GM20431 (cell line): Measurements from ENCODE around the gene GRN.
"Not testable (repeated sequence)": the region's sequence is repeated elsewhere in the genome, so short reads cannot be mapped to it uniquely, and the experiment has no call there.

Experiments
- in situ Hi-C: fragments of 300-500 bp; cut with MseI, MboI; formaldehyde crosslinking; loops from one replicate; pipeline ENCODE4 v1.15.0; 2020; ENCODE audit warnings: low sequenced_read_pairs; ENCODE audit not compliant: unreplicated experiment

Gene GRN

GRCh38 chr17:44318077-44318892, 26.8 kb upstream of the GRN start:
- in situ Hi-C loops = loop anchor here (10.0 kb wide), 1 partner anchor 63 kb away; no protein-coding TSS in a partner anchor

GRCh38 chr17:44320066-44320465, 25.0 kb upstream of the GRN start:
- in situ Hi-C loops = loop anchor here (10.0 kb wide), 1 partner anchor 115 kb away; no protein-coding TSS in a partner anchor

GRCh38 chr17:44321246-44322120, 23.6 kb upstream of the GRN start:
- in situ Hi-C loops = loop anchor here (10.0 kb wide), 1 partner anchor 117 kb away; no protein-coding TSS in a partner anchor

DNA sequence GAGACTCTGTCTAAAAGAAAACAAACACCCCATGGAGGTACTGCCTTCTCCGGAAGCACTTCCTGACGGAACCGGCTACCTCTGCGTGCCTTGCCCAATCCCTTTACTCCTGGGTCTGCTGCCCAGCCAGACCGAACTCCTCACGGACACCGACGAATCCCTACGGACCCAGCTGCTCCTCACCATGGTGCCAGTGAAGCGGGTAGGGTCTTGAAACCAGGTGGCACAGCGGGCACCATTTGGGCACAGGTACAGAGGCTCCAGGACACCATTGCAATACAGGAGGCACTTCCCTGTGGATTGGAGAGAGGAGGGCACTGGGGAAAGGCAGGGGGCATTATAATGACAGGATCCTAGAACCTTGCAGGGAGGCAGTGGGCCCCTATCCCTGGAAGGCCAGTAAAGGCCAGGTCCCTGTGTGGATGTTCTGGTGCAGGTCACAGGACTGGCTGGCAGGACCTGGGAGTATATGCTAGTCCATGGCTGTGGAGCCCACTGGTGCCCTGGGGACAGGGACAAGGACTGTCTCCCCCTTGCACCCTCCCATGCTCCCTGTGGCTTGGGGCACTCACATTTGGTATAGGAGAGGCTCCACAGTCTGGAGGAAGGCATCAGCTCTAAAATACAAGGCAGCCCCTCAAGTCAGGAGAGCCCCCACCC, 22.7 kb upstream of the GRN start:
- in situ Hi-C loops = loop anchor here (10.0 kb wide), 1 partner anchor 118 kb away; no protein-coding TSS in a partner anchor

DNA sequence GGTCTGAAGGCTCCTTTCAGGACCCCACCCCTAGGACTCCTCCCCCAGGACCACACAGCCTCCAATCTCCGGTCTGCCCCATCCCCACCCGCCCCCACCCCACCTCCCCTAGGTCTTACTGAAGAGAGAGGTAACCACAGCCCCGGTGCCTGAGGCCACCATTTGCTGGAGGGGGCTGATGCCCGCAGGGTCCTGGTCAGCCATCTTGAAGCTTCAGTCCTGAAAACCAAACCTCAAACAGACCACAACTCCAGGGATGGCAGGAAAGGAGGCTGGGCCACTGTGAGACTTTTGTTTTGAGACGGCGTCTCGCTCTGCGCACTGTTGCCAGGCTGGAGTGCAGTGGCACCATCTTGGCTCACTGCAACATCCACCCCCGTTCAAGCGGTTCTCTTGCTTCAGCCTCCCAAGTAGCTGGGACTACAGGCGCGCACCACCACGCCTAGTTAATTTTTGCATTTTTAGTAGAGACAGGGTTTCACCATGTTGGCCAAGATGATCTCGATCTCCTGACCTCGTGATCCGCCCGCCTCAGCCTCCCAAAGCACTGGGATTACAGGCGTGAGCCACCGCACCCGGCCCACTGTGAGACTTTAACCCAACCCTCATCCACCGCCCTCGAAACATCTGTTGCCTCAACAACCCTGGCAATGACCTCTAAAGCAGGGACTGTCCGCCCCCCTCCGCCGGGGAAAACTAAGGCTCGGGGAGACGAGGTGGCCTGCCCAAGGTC, 21.6 kb upstream of the GRN start:
- in situ Hi-C loops = loop anchor here (10.0 kb wide), 1 partner anchor 119 kb away; no protein-coding TSS in a partner anchor

DNA sequence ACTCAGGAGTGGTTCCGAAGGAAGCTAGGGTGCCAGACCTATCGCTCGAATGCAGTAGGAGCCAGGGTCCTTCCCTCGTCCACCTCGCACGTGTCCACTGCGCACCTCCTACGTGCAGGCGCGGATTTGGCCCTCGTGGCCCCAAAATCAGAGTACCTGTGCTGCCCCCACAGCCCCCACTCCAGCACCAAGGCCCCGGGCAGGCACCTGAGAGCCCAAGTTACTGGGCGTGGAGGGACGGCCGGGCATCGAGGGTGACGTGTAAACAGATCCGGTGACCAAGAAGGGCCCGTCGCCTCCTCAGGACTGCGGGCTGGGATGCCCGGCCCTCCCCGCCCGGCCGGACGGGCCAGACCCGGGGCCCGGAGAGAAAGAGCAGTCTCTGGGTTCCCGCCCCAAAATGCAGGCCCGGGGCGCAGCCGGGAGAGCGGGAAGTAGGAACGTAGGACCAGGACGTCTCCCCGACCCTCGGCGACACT, 21.0 kb upstream of the GRN start:
- in situ Hi-C loops = loop anchor here (10.0 kb wide), 1 partner anchor 119 kb away; no protein-coding TSS in a partner anchor

DNA sequence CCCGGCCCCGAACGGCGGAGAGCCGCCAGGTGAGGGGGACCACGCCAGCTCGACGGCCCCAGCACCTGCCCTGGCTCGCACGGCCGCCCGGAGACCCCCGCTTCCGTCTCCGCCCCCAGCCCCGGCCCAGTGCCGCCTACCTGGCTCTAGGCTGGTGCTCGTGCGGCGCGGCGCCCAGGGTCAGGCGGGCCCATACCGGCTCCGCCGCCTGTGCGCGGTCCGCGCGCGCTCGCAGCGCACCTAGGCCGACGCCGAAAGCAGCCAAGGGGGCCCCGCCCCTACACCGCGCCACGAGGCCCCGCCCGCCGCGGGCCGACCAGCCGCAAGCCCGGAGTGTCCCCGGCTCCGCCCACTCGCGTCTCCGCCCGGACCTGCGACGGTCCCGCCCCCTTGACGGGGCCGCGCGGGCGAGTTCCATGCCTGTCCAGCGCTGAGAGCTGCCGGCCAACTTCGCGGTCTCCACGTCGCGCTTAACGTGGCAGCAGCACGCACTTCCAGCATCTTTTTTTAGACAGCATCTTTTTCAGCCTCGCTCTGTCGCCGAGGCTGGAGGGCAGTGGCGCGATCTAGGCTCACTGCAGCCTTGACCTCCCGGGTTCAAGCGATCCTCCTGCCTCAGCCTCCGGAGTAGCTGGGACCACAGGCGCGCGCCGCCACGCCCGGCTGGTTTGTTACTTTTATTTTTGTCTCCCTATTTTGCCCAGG, 20.4 kb upstream of the GRN start, which contains the start of gene SLC25A39:
SLC25A39 (minus strand) TSS at position 253 of the 705 bp plus-strand sequence. CDS start 1,261 bp downstream, outside the sequence.
- in situ Hi-C loops = loop anchor here (10.0 kb wide), 1 partner anchor 120 kb away; no protein-coding TSS in a partner anchor

GRCh38 chr17:44326861-44327444, 18.1 kb upstream of the GRN start:
- in situ Hi-C loops = loop anchor here (10.0 kb wide), 1 partner anchor 122 kb away; no protein-coding TSS in a partner anchor

DNA sequence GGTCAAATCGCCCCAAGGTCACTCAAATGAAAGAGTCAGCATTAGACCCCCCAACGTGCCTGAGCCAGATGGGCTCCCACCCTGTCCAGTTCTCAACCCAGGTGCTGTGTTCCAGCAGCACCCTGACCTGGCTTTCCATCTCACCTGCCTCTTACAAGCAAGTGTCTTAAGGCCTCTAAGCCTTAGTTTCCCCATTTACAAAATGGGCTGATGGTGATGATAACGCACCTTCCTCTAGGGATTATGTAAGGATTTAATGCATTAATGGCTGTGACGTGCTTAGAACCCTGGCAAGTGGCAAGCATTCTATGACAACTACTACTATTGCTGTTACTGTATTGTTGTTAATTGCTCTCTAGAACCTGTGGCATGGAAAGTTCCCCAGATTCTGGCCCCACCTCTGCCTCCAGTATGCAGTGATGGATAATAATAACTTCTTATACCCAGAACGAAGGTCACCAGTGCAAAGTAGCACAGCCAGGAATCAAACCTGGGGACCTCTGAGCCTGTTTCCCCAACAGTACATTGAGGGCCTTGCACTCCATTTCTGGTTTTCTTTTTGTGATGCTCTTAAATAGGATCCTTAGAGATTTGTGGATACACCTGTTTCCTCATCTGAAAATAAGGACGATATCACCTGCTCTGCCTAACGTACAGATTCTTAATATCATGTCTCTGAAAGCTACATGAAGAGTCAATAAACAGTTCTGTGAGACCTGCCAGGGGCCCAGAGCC, 17.2 kb upstream of the GRN start:
- in situ Hi-C loops = loop anchor here (10.0 kb wide), 1 partner anchor 123 kb away; no protein-coding TSS in a partner anchor

- in situ Hi-C loops = loop anchor here (10.0 kb wide), 1 partner anchor 125 kb away; no protein-coding TSS in a partner anchor
Measured at GRCh38 chr17:44329516-44329915, 15.6 kb upstream of the GRN start.

DNA sequence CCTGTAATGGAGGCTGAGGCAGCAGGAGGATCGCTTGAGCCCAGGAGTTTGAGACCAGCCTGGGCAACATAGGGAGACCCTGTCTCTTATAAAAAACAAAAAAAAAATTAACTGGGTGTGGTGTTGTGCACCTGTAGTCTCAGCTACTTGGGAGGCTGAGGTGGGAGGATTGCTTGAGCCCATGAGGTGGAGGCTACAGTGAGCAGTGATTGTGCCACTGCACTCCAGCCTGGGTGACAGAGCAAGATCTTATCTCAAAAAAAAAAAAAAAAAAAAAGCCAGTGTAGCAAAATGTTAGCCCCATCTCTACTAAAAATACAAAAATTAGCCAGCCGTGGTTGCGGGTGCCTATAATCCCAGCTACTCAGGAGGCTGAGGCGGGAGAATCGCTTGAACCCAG, 14.8 kb upstream of the GRN start:
- in situ Hi-C loops = not testable (repeated sequence)

- in situ Hi-C loops = no loop called here
Measured at GRCh38 chr17:44331249-44331760, 13.8 kb upstream of the GRN start.

DNA sequence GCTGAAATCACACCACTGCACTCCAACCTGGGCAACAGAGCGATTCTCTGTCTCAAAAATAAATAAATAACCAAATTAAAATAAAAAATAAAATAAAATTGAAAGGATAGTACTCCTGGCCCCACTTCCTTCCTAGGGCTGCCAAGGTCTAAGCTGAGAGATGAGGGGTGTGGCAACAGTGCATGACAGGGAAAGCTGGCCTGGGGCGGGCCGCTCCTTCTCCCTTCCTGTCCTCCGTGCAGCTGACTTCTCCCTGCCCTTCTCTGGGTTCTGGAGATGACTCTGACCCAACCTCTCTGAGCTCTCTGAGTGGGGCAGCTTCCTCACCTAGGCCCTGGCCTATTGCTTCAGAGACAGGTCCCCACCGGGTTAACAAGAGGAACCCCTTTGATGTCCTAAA, 11.7 kb upstream of the GRN start:
- in situ Hi-C loops = no loop called here

GRCh38 chr17:44334315-44334714, 10.8 kb upstream of the GRN start:
- in situ Hi-C loops = no loop called here

DNA sequence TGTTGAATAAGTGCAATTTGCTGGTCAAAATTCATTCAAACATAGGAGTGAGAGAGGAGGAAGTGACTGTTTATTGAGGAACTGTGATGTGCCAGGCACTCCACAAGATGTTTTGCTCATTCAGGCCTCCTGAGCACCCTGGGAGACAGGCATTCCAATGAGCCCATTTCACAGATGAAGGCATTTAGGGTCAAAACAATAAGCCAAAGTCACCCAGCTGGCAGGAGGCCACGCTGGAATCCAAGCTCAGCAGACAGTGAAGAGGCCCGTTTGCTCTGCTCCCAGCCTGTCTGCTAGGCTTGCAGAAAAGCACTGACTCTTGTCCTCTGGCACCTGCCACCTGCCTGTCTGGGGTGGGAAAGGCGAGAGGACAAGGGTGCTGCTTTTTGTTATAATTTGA, 10.4 kb upstream of the GRN start:
- in situ Hi-C loops = no loop called here

DNA sequence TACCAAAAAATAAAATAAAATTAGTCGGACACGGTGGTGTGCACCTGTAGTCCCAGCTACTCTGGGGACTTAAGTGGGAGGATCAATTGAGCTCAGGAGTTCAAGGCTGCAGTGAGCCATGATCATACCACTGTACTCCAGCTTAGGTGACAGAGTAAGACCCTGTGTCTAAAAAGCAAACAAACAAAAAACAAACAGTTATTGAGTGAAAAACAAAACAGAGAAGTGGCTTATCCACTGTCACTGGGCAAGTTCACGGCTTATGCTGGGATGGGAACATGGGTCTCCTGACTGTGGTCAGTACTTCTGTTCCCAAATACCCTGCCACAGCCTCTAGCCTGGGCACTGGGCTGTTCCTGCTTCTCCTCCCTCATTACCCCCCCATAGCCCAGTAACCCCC, 9.5 kb upstream of the GRN start:
- in situ Hi-C loops = no loop called here

DNA sequence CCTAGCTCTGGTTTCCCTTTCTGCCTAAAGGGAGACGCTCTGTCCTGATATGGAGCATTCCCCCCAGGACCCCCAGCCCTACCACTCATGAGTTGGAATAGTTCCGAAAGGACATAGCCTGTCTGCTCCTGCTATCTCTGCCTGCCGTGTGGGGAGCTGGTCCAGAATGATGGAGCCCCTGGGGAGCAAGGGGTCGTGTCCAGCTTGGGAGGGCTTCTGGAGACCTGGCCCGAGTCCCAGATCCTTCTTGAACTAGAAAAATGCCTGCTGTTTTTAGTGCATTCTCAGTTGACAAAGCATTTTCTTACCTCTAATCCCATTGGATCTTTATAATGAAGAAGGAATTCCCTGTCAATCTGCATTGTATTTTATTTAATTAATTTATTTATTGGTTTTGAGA, 9.1 kb upstream of the GRN start:
- in situ Hi-C loops = no loop called here
